ENCODE data around the gene BCAP29.

DNA sequence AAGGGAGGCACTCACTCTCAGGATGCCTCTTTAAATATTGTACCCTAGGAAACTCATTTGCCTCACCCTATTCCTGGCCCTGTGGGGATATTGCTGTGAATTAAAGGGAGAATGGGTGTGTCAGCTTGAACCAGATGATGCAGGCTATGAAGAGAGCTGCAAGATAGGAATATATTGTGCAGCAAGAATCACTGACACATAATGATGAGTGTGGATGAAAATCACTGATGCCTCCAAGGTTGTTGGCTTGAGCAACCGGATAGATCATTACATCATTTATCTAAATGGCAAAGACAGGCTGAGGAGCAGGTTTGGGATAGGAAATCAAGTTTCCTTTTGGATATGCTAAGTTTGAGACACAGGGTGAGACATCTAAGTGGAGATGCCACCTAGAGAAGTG is 86.7 kb downstream of the BCAP29 start:
- TF ChIP-seq, protein P1, sequence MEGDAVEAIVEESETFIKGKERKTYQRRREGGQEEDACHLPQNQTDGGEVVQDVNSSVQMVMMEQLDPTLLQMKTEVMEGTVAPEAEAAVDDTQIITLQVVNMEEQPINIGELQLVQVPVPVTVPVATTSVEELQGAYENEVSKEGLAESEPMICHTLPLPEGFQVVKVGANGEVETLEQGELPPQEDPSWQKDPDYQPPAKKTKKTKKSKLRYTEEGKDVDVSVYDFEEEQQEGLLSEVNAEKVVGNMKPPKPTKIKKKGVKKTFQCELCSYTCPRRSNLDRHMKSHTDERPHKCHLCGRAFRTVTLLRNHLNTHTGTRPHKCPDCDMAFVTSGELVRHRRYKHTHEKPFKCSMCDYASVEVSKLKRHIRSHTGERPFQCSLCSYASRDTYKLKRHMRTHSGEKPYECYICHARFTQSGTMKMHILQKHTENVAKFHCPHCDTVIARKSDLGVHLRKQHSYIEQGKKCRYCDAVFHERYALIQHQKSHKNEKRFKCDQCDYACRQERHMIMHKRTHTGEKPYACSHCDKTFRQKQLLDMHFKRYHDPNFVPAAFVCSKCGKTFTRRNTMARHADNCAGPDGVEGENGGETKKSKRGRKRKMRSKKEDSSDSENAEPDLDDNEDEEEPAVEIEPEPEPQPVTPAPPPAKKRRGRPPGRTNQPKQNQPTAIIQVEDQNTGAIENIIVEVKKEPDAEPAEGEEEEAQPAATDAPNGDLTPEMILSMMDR (IDR thresholded peaks at IDR 0.05) = no peak
- no peak for TF ChIP-seq POLR2A (IDR thresholded peaks at IDR 0.05)

All from testis (tissue), 2 donors.